Ovary (tissue), 9 donors: Measurements from ENCODE around the gene TMEFF2. TPM values are rescaled to one million over a fixed set of nuclear protein-coding genes. Genes with fewer than 3 reads are reported as not detected.

Experiments used
- DNase-seq, 5 donors: peaks; one replicate each; pipeline ENCODE4 v3.0.0-alpha.2; 2019 to 2020
- H3K27ac ChIP-seq, 2 donors: fragments of 200-600 bp; one replicate each; pipeline versions ENCODE4 v1.5.1 to v1.8.0; 2019 to 2022
- H3K27me3 ChIP-seq: fragments of 200-600 bp; one replicate; pipeline ENCODE4 v1.8.0; 2022
- H3K36me3 ChIP-seq: fragments of 200-600 bp; sonication (generic); one replicate; pipeline ENCODE4 v1.5.1; 2019
- H3K4me1 ChIP-seq: one replicate; pipeline ENCODE4 v1.8.1; 2013; ENCODE audit warnings: mild to moderate bottlenecking, moderate library complexity; ENCODE audit not compliant: insufficient read depth
- H3K4me3 ChIP-seq: fragments of 200-600 bp; sonication (generic); one replicate; pipeline ENCODE4 v1.5.1; 2017
- H3K9me3 ChIP-seq, 2 donors: fragments of 200-600 bp in 1 of 2; sonication (generic) in 1 of 2; one replicate each; pipeline versions ENCODE4 v1.5.1 to v1.8.1; 2013 to 2019; ENCODE audit warnings: mild to moderate bottlenecking in 1 of 2, moderate library complexity in 1 of 2
- EP300 ChIP-seq: sonication (generic); formaldehyde crosslinking; IDR thresholded peaks from one replicate; pipeline ENCODE4 v1.6.1; 2017; ENCODE audit warnings: antibody characterized with exemption
- POLR2A ChIP-seq: fragments of 450-650 bp; IDR thresholded peaks from one replicate; pipeline ENCODE4 v1.6.1; 2017; ENCODE audit warnings: antibody characterized with exemption, mild to moderate bottlenecking, moderate library complexity
- WGBS, 3 donors: extraction: QIAGEN DNeasy Blood & Tissue Kit in 1 of 3; methylation state at CpG; one replicate each; pipeline versions ENCODE4 v1.1.5 to v1.1.7; 2013 to 2017; 5-methylcytosine and 5-hydroxymethylcytosine counted together
- intact Hi-C, 4 donors: fragments of 100-400 bp; cut with DNase I; formaldehyde crosslinking; loops; one replicate each; pipeline versions ENCODE4 v1.11.0 to v1.15.1; 2022 to 2023
- polyA plus RNA-seq, 2 donors: library from polyadenylated mRNA; stranded (reverse); fragments of 200-250 nt in 1 of 2; fragments of 350-450 nt in 1 of 2; fragmentation: Illumina TruSeq in 1 of 2; extraction: RNeasy Lipid Tissue Mini Kit (QIAGEN cat#74804) in 1 of 2; gene quantifications; one replicate each; pipeline ENCODE4 v1.2.3, GENCODE V29; 2013 to 2014
- total RNA-seq, 7 donors: library from RNA; depleted of rRNA in 2 of 7; stranded (reverse); fragments of >200 nt in 2 of 7; fragmentation: NEBNext Ultra II Directional in 3 of 7; extraction: Animal tissue kit (Norgen Biotek cat#: 25700) in 3 of 7; gene quantifications; one replicate each; pipeline versions ENCODE4 v1.1.0 to v1.2.4, GENCODE V29; 2016 to 2023
- TF ChIP-seq, protein P1 (sequence below), 3 donors: fragments of 450-650 bp in 2 of 3; fragments of 200-600 bp in 1 of 3; IDR thresholded peaks; one replicate each; pipeline versions ENCODE4 v1.5.1 to v1.8.0; 2016 to 2022; ENCODE audit warnings: antibody characterized with exemption in 3 of 3, mild to moderate bottlenecking in 1 of 3
- donor health status: DM: no; HTN: no; CAD: no; lungs with moderate emphysema.
- donor health status: DM: no; HTN: no; CAD: no.
- donor health status: Bipolar disorder and iron deficiency.
- donor health status: DM: yes; HTN: yes; CAD: no.
- donor health status: DM: no; HTN: no; CAD: no.
- donor health status: DM: yes; HTN: yes; CAD: no.

Gene TMEFF2
- total and polyA plus RNA-seq, 9 donors = 0.05 to 0.34 (median 0.08) TPM; not detected in 5

DNA sequence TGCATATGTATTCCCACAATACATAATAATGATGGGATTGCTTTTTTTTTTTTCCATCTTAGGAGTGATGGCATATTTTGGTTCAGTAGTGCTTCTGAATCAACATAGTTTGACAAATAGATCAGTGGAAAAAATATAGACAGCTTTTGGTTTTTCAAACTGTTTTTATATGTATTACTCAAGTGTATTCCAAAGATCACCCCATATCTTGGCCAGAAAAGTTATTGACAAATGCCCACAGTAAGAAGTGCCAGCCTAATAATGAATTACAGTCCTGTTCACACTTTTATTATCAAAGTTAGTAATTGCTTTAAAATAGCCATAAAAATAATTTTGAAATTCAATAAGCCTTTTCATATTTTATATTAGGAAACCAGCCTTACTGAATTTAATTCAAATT, 95.0 kb downstream of the TMEFF2 start:
- no peak overlapping the region for H3K4me3 ChIP-seq
- H3K36me3 ChIP-seq = no peaks in the 10 kb centered on the region
- H3K9me3 ChIP-seq = no peaks in the 10 kb centered on the region
- no peak overlapping the region for H3K27ac ChIP-seq
- no peak for DNase-seq
- no peaks in the 10 kb centered on the region for H3K4me1 ChIP-seq
- intact Hi-C loops = no loop called here
- no peak for TF ChIP-seq EP300
- TF ChIP-seq, protein P1, sequence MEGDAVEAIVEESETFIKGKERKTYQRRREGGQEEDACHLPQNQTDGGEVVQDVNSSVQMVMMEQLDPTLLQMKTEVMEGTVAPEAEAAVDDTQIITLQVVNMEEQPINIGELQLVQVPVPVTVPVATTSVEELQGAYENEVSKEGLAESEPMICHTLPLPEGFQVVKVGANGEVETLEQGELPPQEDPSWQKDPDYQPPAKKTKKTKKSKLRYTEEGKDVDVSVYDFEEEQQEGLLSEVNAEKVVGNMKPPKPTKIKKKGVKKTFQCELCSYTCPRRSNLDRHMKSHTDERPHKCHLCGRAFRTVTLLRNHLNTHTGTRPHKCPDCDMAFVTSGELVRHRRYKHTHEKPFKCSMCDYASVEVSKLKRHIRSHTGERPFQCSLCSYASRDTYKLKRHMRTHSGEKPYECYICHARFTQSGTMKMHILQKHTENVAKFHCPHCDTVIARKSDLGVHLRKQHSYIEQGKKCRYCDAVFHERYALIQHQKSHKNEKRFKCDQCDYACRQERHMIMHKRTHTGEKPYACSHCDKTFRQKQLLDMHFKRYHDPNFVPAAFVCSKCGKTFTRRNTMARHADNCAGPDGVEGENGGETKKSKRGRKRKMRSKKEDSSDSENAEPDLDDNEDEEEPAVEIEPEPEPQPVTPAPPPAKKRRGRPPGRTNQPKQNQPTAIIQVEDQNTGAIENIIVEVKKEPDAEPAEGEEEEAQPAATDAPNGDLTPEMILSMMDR (IDR thresholded peaks at IDR 0.05) = no peak
- TF ChIP-seq POLR2A = no peak
- H3K27me3 ChIP-seq = no peaks in the 10 kb centered on the region

DNA sequence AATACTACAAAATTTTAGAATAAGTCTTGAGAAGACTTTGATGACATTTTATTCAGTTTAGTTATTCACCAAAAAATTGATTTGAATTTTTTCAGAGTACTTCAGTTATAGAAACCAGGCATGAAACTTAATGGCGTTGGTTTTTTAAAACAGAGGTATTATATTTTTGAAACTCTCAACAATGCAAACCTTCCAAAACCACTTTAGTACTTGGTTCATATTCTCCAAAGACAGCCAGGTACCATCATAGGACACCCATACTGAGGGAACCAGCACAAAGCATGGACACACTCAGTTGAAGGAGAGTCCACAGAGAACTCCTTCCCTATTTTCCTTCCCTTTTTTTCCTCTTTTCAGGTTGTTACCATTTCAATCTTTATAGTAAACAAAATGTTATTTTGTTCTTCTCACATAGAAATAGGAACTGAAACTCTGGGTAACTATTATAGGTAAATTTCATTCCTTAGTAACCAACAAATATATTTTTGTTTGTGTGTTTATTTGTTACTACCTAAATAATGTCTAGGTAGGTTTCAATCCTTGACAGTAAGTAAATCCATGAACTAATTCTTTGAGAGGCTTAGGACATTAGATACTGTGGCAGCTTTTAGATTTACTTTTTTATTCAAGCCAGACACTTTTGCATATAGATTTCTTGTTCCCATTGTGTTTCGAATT, 95.8 kb downstream of the TMEFF2 start:
- intact Hi-C loops = no loop called here
- Histone ChIP-seq H3K27ac (no peak overlapping the region), H3K36me3 (no peaks in the 10 kb centered on the region), H3K4me1 (no peaks in the 10 kb centered on the region), H3K4me3 (no peak overlapping the region), H3K27me3 (no peaks in the 10 kb centered on the region), H3K9me3 (no peaks in the 10 kb centered on the region)
- TF ChIP-seq POLR2A (no peak), EP300 (no peak)
- TF ChIP-seq, protein P1 (IDR thresholded peaks at IDR 0.05) = no peak
- no peak for DNase-seq
- 92 to 95% (median 95%) methylated on average over 2 of the region's 2 CpGs for WGBS, 3 donors

DNA sequence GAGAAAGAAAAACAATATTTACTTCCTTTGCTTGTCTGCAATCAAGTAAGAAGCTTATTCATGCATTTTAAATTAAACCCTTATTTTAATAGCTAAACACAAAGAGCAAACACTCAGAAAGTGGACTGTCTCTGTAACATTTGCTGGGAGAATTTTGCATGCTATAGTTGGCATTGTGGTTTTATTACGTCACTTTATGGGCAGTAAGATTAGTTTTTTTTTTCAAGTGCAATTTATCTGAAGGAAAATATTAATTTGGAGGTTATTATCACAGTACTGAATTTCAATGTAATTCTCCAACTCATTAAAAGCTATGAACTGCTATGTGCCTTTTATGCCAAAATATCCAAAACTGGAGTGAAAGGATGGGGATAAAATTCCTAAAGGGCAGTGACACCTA, 103.3 kb downstream of the TMEFF2 start:
- H3K4me3 ChIP-seq = no peak overlapping the region
- DNase-seq = no peak
- H3K36me3 ChIP-seq = no peaks in the 10 kb centered on the region
- H3K9me3 ChIP-seq = no peaks in the 10 kb centered on the region
- H3K4me1 ChIP-seq = no peaks in the 10 kb centered on the region
- TF ChIP-seq EP300 = no peak
- no peak for TF ChIP-seq POLR2A
- TF ChIP-seq, protein P1 (IDR thresholded peaks at IDR 0.05) = no peak
- 40 to 58% (median 53%) methylated on average over 1 of the region's 1 CpG for WGBS, 3 donors
- H3K27me3 ChIP-seq = no peaks in the 10 kb centered on the region
- no peak overlapping the region for H3K27ac ChIP-seq
- intact Hi-C loops = no loop called here

DNA sequence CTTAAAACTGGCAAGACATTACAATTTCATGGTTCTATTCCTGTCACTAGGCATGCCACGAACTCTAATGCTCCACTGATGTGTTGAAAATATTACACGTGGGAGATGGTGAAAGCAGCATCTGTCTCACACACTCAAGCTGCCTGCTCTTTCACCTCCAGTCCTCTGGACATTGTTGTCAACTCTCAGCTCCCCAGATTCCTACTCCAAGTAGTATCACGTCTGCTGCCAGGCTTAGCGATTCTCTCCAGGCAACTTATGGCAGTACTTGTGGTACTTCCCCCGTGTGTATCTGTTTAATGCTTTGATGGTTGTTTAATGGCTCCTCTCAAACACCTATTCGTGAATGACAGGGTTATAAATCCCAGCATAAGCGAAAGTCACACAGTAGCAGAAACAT, 103.8 kb downstream of the TMEFF2 start:
- H3K4me3 ChIP-seq = no peak overlapping the region
- no peak overlapping the region for H3K27ac ChIP-seq
- 44 to 59% (median 47%) methylated on average over 7 of the region's 7 CpGs for WGBS, 3 donors
- H3K4me1 ChIP-seq = no peaks in the 10 kb centered on the region
- H3K36me3 ChIP-seq = no peaks in the 10 kb centered on the region
- TF ChIP-seq EP300 (no peak), POLR2A (no peak)
- TF ChIP-seq, protein P1 (IDR thresholded peaks at IDR 0.05) = no peak
- no peaks in the 10 kb centered on the region for H3K9me3 ChIP-seq
- H3K27me3 ChIP-seq = no peaks in the 10 kb centered on the region
- intact Hi-C loops = no loop called here
- no peak for DNase-seq
